ENCODE measurements around the gene MRPS12. TPM values are rescaled to one million over a fixed set of nuclear protein-coding genes. Genes with fewer than 3 reads are reported as not detected.

MRPS12 gene
- total and polyA plus RNA-seq, 2 of the 13 experiments (the other 11 are each of a cell fraction or from before 2014, with no cell fraction given), result 27.5 to 54.8 TPM

DNA sequence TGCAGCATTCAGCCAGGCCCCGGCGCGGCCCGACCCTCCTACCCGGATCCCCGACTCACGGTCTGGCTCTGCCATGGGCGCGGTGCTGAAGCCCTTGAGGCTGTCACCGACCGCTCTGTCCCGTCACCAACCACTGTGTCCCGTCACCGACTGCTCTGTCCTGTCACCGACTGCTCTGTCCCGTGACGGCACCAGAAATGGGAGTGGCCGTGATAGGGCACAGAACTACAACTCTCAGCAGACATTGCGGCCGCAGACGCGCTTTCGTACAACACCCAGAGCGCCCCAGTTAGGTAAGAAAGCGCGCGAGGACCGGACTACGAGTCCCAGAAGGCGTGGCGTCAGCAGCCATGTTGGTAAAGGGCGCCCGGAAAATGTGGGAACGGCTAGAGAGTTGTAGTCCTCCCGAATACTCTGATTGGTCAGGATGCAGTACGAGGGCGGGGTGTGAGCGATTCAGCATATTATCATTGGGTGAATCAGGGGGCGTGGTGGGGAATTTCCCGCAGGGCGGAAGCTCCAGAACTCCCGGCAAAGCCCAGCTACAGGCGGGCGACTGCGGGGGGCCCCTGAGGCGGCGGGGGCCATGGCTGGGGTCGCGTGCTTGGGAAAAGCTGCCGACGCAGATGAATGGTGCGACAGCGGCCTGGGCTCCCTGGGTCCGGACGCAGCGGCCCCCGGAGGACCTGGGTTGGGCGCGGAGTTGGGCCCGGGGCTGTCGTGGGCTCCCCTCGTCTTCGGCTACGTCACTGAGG is 31.1 kb upstream of the MRPS12 start, which contains the start of the genes NFKBIB and SIRT2 (continued):
- no peak for TF ChIP-seq BRF2 (CRISPR knock-in tag; IDR thresholded peaks at IDR 0.05)
- no peak for TF ChIP-seq RORA (CRISPR knock-in tag; IDR thresholded peaks at IDR 0.05)
- TF ChIP-seq MTERF4 (CRISPR knock-in tag; IDR thresholded peaks at IDR 0.05), result no peak
- TF ChIP-seq, protein P1, sequence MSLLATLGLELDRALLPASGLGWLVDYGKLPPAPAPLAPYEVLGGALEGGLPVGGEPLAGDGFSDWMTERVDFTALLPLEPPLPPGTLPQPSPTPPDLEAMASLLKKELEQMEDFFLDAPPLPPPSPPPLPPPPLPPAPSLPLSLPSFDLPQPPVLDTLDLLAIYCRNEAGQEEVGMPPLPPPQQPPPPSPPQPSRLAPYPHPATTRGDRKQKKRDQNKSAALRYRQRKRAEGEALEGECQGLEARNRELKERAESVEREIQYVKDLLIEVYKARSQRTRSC (CRISPR knock-in tag; IDR thresholded peaks at IDR 0.05; ENCODE audit: low read depth), result no peak
- TF ChIP-seq KAT8 (CRISPR knock-in tag; IDR thresholded peaks at IDR 0.05), result peak; percentile 79
- TF ChIP-seq ZNF83 (CRISPR knock-in tag; IDR thresholded peaks at IDR 0.05; ENCODE audit: borderline replicate concordance), result no peak
- TF ChIP-seq HMG20B (CRISPR knock-in tag; conservative IDR thresholded peaks at IDR 0.05), result no peak
- TF ChIP-seq HNRNPK (IDR thresholded peaks at IDR 0.05; ENCODE audit: low read depth, low read length, poor library complexity, severe bottlenecking), result no peak
- peak; percentile 98 for TF ChIP-seq NFYC (CRISPR knock-in tag; IDR thresholded peaks at IDR 0.05)
- TF ChIP-seq ZNF260 (CRISPR knock-in tag; IDR thresholded peaks at IDR 0.05; ENCODE audit: borderline replicate concordance, low read depth), result no peak
- TF ChIP-seq KLF11 (CRISPR knock-in tag; IDR thresholded peaks at IDR 0.05), result peak; percentile 87; the same call in 1 of the 2 replicates
- 0 out of 2 replicates have a peak, but pooled peaks have one; percentile 69 for TF ChIP-seq ZNF329 (CRISPR knock-in tag; IDR thresholded peaks at IDR 0.05; ENCODE audit: low read depth)
- peak; percentile 17; the same call in 1 of the 2 replicates for TF ChIP-seq FOXO1 (CRISPR knock-in tag; IDR thresholded peaks at IDR 0.05)
- TF ChIP-seq, protein P2, sequence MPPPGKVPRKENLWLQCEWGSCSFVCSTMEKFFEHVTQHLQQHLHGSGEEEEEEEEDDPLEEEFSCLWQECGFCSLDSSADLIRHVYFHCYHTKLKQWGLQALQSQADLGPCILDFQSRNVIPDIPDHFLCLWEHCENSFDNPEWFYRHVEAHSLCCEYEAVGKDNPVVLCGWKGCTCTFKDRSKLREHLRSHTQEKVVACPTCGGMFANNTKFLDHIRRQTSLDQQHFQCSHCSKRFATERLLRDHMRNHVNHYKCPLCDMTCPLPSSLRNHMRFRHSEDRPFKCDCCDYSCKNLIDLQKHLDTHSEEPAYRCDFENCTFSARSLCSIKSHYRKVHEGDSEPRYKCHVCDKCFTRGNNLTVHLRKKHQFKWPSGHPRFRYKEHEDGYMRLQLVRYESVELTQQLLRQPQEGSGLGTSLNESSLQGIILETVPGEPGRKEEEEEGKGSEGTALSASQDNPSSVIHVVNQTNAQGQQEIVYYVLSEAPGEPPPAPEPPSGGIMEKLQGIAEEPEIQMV (CRISPR knock-in tag; IDR thresholded peaks at IDR 0.05; ENCODE audit: low read depth), result 0 out of 2 replicates have a peak, but pooled peaks have one; percentile 18
- peak; percentile 64 for TF ChIP-seq HDAC2 (CRISPR knock-in tag; IDR thresholded peaks at IDR 0.05)
- TF ChIP-seq, protein P3, sequence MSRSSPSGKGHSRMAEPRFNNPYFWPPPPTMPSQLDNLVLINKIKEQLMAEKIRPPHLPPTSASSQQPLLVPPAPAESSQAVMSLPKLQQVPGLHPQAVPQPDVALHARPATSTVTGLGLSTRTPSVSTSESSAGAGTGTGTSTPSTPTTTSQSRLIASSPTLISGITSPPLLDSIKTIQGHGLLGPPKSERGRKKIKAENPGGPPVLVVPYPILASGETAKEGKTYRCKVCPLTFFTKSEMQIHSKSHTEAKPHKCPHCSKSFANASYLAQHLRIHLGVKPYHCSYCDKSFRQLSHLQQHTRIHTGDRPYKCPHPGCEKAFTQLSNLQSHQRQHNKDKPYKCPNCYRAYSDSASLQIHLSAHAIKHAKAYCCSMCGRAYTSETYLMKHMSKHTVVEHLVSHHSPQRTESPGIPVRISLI (CRISPR knock-in tag; IDR thresholded peaks at IDR 0.05; ENCODE audit: borderline replicate concordance), result no peak
- TF ChIP-seq RFX3 (CRISPR knock-in tag; IDR thresholded peaks at IDR 0.05), result no peak
- TF ChIP-seq, protein P4, sequence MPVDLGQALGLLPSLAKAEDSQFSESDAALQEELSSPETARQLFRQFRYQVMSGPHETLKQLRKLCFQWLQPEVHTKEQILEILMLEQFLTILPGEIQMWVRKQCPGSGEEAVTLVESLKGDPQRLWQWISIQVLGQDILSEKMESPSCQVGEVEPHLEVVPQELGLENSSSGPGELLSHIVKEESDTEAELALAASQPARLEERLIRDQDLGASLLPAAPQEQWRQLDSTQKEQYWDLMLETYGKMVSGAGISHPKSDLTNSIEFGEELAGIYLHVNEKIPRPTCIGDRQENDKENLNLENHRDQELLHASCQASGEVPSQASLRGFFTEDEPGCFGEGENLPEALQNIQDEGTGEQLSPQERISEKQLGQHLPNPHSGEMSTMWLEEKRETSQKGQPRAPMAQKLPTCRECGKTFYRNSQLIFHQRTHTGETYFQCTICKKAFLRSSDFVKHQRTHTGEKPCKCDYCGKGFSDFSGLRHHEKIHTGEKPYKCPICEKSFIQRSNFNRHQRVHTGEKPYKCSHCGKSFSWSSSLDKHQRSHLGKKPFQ (CRISPR knock-in tag; IDR thresholded peaks at IDR 0.05; ENCODE audit: insufficient replicate concordance), result no peak
- TF ChIP-seq ZNF136 (CRISPR knock-in tag; IDR thresholded peaks at IDR 0.05; ENCODE audit: low read depth), result no peak; the same call in 1 of the 2 replicates
